ENCODE measurements around the gene LRRC71.

Gene LRRC71

GRCh38 chr1:156920233-156921052 is at the start of gene LRRC71:
Gene LRRC71, plus strand, starts transcription at chr1:156920632. Its CDS starts 172 bp downstream, at chr1:156920804.
- DNase-seq (ENCODE audit: low read depth), result peak; percentile 51

- DNase-seq (ENCODE audit: low read depth), result no peak
Measured at GRCh38 chr1:156873659-156874058, 46.8 kb upstream of the LRRC71 start.

GRCh38 chr1:156874142-156874541 is 46.3 kb upstream of the LRRC71 start:
- DNase-seq (ENCODE audit: low read depth), result no peak

- no peak for DNase-seq (ENCODE audit: low read depth)
Measured at GRCh38 chr1:156874572-156875340, 45.7 kb upstream of the LRRC71 start.

GRCh38 chr1:156875341-156875615 is 45.2 kb upstream of the LRRC71 start:
- no peak for DNase-seq (ENCODE audit: low read depth)

- DNase-seq (ENCODE audit: low read depth), result no peak
Measured at GRCh38 chr1:156876281-156876680, 44.2 kb upstream of the LRRC71 start.

GRCh38 chr1:156877433-156878170 is 42.8 kb upstream of the LRRC71 start:
- DNase-seq (ENCODE audit: low read depth), result no peak

GRCh38 chr1:156879876-156880275 is 40.6 kb upstream of the LRRC71 start:
- no peak for DNase-seq (ENCODE audit: low read depth)

GRCh38 chr1:156880473-156880872 is 40.0 kb upstream of the LRRC71 start:
- DNase-seq (ENCODE audit: low read depth), result no peak

- no peak for DNase-seq (ENCODE audit: low read depth)
Measured at GRCh38 chr1:156881101-156881500, 39.3 kb upstream of the LRRC71 start.

- no peak for DNase-seq (ENCODE audit: low read depth)
Measured at GRCh38 chr1:156881663-156882062, 38.8 kb upstream of the LRRC71 start.

GRCh38 chr1:156882543-156882942 is 37.9 kb upstream of the LRRC71 start:
- no peak for DNase-seq (ENCODE audit: low read depth)

- DNase-seq (ENCODE audit: low read depth), result no peak
Measured at GRCh38 chr1:156883919-156884318, 36.5 kb upstream of the LRRC71 start.

- DNase-seq (ENCODE audit: low read depth), result no peak
Measured at GRCh38 chr1:156884560-156885184, 35.8 kb upstream of the LRRC71 start.

GRCh38 chr1:156885314-156885713 is 35.1 kb upstream of the LRRC71 start:
- DNase-seq (ENCODE audit: low read depth), result no peak

- DNase-seq (ENCODE audit: low read depth), result no peak
Measured at GRCh38 chr1:156885880-156886355, 34.5 kb upstream of the LRRC71 start.

GRCh38 chr1:156886583-156887281 is 33.7 kb upstream of the LRRC71 start:
- DNase-seq (ENCODE audit: low read depth), result no peak

GRCh38 chr1:156887317-156887716 is 33.1 kb upstream of the LRRC71 start:
- no peak for DNase-seq (ENCODE audit: low read depth)

- no peak for DNase-seq (ENCODE audit: low read depth)
Measured at GRCh38 chr1:156887734-156888133, 32.7 kb upstream of the LRRC71 start.

- peak; percentile 17 for DNase-seq (ENCODE audit: low read depth)
Measured at GRCh38 chr1:156889802-156890580, 30.4 kb upstream of the LRRC71 start.

All from stimulated activated CD4-positive, alpha-beta T cell treated with anti-CD3 and anti-CD28 coated beads, Interleukin-2, amount 100 ng/mL, for 4 hours (primary cell).